ENCODE data around the gene PRDM10.
"Not testable (repeated sequence)": the region's sequence is repeated elsewhere in the genome, so short reads cannot be mapped to it uniquely, and the experiment has no call there.

Gene PRDM10

DNA sequence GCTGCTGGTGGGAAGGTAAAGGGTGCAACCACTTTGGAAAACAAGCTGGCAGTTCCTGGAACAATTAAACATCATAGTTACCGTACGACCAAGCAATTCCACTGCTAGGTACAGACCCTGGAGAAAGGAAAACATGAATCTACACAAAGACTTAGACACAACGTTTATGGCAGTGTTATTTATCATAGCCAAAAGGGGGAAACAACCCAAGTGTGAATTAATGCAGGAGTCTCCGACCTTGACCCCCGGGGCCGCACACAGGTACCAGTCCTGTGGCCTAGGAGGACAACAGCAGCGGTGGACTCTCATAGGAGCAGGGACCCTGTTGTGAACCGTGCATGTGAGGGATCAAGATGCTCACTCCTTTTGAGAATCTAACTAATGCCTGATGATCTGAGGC is 22.5 kb downstream of the PRDM10 start:
- DNase-seq = no peak
- intact Hi-C loops (cut with DNase I) = no loop called here

DNA sequence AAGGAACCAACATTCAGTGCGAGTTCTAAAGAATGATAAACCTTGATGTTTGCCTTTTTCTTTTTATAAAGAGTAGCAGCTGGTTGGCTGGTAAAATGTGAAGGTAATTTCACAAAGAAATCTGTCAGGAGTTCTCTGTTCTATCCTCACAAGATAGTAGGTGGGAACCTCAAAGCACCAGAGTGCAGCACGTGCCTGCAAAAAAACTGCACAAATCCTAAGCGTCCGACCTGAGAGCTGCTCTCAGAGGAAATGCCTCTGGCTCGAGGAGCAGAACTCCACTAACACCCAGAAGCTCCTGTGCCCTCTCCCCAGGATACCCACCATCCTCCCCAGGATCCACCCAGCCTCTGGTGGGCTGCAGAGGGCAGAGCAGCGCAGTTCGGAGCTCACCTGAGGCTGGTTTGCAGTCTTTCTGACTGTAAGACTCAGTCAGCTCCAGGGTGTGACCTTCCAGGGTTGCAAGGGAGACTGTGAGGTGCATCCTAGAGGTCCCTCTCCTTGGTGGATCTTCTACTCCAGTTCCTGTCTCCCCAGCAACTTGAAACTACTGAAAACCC is 23.5 kb downstream of the PRDM10 start:
- no peak for DNase-seq
- intact Hi-C loops (cut with DNase I) = no loop called here

DNA sequence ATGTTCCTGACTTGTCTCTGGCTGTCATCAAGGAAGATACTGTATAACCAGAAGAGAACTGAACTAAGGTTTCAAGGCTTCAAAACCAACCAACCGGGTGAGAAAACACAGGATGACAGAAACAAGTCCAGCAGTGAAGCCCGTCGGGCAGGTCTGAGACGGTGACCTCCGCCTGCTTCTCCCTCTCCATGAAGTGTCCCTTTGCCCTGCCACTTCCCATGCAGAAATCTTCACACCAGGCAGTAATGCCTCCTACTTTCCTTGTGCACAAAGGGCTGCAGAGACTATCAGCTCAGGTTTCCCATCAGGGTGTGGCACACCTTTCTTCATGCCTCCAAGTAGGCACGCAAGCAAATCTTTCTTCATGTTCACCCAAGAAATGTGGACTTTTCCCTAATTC is 24.2 kb downstream of the PRDM10 start:
- intact Hi-C loops (cut with DNase I) = no loop called here
- no peak for DNase-seq

DNA sequence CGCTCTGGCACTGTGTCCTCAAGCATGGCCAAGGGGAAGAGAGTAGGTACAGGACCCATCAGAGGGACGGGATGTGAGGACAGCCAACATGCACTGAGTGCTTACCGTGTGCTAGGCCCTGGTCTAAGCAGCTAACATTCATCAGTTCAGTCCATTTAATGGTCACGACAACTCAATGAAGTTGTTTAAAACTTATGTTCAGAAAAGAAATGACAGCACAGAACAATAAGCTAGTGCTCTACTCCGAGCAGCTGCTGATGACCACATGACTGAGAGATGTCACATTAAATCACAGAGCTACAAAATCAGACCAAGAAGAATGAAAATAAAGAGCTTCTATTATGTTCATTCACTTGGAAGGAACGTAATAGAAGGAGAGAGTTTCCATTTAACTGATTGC is 26.3 kb downstream of the PRDM10 start:
- no peak for DNase-seq
- intact Hi-C loops (cut with DNase I) = no loop called here

DNA sequence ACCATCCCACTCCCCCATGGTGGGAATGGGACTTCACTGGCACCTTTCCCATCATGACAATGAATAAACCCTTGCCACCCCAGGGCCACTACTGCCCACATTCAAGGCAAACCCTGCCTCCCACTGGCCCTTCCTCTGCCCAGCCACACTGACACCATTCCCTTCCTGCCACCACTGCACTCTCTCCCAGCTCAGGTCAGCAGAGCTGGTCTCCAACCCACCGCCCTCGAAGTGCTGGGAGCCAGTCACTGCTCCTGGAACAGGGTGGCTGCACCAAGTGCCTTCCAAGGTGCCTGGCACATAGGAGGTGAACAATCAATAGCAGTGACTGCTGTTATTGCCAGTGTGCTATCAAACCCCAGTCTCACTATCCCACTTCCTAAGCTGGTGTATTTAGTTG is 27.1 kb downstream of the PRDM10 start:
- DNase-seq = no peak
- intact Hi-C loops (cut with DNase I) = no loop called here

DNA sequence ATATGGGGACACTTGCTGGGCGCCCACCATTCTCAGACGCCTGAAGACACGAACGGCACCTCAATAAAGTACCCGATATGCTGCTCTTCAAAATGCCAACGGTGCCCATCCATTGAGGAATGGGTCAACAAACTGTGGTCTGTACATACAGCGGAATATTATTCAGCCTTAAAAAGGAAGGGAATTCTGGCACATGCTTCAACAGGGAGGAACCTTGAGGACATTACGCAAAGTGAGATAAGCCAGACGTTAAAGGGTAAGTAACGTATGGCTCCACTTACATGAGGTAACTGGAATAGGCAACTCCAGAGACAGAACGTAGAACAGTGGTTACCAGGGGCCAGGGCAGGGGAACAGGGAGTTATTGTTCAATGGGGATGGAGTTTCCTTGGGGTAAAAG is 28.0 kb downstream of the PRDM10 start:
- intact Hi-C loops (cut with DNase I) = no loop called here

DNA sequence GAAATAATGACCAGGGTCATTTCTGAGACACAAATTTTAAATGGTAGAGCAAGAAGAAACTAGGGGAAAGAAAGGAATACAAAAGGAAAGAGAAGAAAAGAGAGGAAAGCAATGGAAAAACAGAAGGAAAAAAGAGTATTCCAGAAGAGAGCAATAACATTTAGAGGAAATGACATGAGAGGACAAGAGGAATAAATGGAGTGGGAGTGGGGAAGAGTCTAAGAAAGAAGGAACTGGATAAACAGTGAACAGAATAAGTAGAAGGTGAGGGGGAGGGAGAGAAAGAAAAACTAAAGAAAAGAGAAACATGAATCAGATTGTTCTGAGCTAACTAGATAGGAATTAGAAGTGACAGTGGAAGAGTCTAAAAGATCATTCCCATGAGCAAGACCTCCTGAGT is 28.4 kb downstream of the PRDM10 start:
- DNase-seq = no peak
- intact Hi-C loops (cut with DNase I) = no loop called here

More for the DNA sequence above, 28.0 kb downstream of the PRDM10 start:
- DNase-seq = no peak

DNA sequence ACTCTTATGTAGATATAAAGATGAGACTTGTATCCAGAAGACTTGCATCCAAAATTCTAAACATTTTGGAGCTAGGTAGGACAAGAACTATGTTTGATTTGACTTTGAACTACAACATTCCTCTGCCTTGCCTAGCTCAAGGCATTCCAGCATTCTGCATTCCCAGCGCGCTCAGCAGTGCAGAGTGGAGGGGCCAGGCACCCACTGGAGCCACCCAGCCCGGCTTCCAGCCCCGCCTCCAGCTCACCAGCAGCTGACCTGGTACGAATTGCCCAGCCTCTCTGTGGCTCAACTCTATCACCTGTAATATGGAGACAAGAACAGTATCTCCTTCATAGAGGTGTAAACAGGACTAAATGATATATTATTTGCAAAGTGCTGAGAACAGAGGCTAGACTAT is 28.8 kb downstream of the PRDM10 start:
- intact Hi-C loops (cut with DNase I) = no loop called here
- no peak for DNase-seq

DNA sequence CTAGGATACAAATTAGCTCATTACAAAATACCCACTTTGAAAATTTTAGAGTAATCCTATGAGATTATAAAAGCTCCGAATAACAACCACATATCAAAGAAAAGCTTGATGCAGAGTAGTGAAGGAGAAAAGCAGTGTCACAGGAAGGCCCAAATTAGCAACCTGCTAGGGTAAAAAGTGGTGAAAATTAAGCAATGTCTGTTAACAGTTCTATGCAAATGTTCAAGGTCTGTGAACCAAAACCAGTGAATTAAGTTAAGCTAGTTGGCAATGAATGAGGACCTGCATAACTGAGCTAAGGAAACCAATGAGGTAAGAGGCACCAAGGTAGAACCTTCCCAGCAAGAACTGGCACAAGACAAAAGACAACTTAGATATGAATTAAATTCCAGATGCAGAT is 29.6 kb downstream of the PRDM10 start:
- DNase-seq = no peak
- intact Hi-C loops (cut with DNase I) = no loop called here

DNA sequence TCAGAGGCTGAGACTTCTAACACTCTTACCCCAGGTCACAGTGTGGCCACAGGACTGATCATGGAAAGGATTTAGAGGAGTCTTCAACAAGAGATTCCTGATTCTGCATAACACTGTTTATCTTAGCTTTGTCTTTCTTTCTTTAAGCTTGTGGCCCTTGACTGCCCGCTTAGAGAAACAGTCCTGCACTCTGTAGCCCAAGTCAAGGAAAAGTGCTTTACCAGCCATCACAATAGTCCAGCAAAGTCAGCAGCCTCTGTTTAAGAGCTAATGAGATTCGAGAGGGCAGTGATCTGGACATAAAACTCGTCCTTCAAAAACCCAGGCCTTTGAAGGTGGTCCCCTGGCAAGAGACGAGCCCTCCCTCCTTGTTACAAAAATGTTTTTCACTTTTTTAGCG is 30.0 kb downstream of the PRDM10 start:
- intact Hi-C loops (cut with DNase I) = no loop called here
- no peak for DNase-seq

DNA sequence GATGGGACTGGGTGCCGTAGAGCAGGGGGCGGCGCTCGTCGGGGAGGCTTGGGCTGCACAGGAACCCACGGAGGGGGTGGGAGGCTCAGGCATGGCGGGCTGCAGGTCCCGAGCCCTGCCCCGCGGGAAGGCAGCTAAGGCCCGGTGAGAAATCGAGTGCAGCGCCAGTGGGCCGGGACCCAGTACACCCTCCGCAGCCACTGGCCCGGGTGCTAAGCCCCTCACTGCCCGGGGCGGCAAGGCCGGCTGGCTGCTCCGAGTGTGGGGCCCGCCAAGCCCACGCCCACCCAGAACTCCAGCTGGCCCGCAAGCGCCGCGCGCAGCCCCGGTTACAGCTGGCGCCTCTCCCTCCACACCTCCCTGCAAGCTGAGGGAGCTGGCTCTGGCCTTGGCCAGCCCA is 30.8 kb downstream of the PRDM10 start:
- DNase-seq; intact Hi-C loops (cut with DNase I): not testable (repeated sequence)

DNA sequence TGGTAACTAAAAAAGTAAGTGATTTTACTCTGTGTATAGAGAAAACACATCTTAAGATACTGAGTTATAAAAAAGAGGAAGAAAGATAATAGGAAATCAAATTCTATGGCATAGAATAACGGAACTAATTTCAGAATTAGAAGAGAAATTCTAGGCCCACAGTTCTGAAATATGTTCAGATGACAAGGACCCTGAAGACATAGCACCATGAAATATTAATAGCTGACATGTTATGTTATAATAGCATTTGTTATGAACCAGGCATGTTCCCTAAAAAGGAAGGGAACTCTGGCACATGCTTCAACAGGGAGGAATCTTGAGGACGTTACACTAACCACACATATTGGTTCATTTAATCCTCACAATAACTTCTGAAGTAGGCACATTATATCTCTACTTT is 32.7 kb downstream of the PRDM10 start:
- intact Hi-C loops (cut with DNase I) = no loop called here

DNA sequence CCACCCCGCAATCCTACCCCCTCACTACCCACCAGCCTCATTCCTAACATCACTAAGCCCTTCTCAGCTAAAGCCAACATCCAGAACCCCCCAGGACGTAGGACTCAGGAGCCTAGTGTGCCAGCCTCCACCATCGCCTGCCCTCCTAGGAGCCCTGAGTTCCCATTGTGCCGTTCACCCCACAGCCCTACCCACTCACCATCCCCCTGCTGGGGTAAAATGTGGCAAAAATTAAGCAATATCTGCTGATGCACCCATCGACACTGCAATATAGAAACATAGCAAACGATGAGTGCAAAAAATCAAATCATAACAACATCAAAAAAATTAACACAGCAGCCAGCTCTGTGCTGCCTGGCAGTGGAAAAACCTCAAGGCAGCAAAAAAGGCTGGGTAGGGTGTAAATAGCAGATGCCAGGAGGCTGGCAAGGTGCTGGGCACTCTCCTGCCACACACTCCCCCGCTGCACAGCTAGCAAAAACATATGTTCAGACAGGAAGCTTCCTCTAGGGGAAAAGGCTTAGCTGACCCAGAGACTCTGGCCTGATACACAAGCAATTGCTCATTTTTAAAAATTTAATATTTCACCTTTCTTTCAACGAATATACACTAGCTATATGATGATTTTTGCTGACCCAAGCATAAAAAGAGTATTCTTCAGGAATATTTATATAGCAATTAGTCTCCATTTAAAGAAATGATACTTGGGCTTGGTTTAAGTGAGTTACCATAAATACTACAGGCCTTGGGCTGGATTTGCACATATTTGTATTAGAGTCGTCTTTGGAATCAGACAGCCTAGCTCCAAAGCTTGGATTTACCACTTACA is 33.8 kb downstream of the PRDM10 start:
- DNase-seq = peak in 6 of 10 donors; percentile 13 to 86 (median 24)
- intact Hi-C loops (cut with DNase I) = no loop called here

More for the DNA sequence above, 32.7 kb downstream of the PRDM10 start:
- no peak for DNase-seq

DNA sequence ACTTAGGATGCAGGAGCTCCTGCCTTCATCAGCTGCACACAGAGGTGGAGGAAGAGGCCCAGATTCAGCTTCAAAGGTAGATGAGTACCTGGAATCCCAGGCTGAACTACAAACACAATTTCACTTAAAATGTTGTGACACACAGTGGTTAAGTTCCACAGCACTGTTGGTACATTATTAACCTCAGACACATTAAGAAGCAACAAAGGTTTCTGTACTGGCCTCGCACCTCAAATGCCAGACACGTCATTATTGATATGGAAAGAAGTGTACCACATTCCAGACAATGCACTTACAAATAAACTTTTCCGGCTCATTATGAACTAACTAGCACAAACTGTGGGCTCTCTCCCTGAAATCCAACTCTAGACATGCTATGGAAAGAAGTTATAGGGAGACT is 34.6 kb downstream of the PRDM10 start:
- no peak for DNase-seq
- intact Hi-C loops (cut with DNase I) = no loop called here

DNA sequence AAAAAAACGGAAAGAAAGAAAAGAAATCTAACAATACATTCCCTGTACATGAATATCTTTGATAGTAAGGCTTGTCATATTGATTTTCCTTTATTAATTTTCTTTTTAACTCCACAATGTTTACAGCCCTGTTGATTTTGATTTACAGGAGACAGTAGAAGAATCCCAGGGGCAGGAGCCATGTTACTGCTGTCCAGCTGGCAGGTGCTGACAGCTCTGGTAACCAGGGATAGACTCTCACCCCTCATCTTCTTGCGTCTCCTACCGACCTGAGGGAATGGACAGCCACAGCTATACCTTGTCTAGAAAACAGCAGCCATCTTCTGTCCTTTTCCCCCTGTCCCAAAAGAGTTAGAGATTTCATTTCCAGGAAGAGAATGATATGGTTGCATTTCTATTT is 37.4 kb downstream of the PRDM10 start:
- intact Hi-C loops (cut with DNase I) = no loop called here
- no peak for DNase-seq

DNA sequence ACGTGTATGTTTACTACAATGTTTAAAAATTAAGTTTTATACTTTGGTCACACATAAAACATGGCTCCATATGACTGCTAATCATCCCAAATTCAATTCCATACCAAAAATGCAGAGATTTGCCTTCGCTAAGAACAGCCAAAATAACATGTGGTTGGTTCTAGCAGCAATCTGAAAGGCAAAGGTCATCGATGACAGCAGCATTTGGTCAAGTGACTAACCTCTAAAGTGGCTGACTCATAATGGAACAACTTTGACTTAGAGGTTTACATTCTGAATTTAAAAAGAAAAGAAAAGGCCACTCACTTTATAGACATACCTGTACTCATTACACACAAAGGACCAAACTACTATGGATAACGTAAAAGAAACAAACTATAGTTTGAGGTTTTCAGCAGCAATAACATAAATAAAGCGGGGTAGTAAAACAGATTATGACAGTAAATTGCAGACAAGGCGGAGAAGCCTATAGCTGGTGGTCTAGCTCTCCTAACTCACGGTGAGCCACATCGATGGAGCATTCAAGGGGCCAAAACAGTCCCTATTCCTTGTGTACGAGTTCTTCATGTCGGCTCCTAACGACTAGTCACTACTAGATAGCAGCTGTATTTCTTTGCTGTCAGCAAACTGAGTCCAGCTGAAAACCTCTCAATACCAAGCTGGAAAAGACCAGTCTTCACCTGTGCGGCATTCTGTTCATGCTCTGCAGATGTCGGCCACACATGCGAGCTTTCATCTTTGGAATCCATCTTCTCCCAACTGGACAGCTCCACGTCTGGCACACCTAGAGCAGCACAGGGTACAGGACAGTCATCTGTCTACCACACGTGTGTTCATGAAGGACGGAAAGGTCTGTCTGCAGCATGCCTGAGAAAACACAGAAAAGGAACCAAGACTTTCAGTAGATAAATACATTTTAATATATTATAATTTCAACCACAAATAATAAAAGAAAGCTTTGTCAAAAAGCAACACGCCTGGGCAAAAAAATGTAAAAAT is 42.1 kb downstream of the PRDM10 start:
- intact Hi-C loops (cut with DNase I) = no loop called here
- DNase-seq = no peak

DNA sequence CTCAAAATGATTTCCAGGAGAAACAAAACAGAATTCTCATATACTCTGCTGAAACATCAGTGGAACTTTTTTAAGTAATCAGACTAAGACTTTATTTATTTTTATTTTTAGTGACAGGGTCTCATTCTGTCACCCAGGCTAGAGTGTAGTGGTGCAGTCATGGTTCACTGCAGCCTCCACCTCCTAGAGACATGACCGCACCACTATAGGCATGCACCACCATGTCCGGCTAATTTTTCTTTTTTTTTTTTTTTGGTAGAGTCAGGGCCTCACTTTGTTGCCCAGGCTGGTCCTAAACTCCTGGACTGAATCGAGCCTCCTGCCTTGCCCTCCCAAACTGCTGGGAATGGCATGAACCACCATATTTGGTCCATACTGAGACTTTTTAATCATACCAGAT is 42.9 kb downstream of the PRDM10 start:
- intact Hi-C loops (cut with DNase I) = no loop called here
- no peak for DNase-seq

DNA sequence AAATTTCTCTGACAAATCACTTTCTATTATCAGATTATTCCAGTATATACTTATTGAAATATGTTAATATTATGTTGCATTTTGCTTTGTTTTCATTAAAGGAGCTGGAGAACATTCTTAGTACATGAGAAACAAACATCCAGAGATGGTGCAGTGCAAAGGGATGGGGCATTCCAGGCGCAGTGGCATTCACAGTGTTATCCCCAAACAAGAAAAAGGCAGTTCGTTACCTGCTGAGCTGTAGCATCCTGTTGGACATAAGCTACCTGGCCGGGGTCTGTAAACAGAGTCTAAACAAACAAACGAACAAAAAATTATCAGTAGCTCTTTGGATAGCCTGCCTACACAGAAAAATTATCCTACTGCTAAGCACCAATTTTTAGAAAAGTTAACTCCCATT is 47.4 kb downstream of the PRDM10 start:
- no peak for DNase-seq
- intact Hi-C loops (cut with DNase I) = no loop called here

DNA sequence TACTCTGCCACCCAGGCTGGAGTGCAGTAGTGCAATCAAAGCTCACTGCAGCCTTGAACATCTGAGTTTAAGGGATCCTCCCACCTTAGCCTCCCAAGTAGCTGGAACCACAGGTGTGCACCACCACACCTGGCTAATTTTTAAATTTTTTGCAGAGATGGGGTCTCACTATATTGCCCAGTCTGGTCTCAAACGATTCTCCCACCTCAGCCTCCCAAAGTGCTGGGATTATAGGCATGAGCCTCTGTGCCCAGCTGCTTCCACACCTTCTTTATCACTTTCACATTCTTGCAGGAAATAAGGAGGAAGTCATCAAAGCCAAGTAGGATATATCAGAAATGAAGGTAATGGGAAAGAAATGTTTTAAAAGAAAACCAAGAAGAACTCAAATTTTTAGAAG is 47.9 kb downstream of the PRDM10 start:
- DNase-seq; intact Hi-C loops (cut with DNase I): not testable (repeated sequence)

DNA sequence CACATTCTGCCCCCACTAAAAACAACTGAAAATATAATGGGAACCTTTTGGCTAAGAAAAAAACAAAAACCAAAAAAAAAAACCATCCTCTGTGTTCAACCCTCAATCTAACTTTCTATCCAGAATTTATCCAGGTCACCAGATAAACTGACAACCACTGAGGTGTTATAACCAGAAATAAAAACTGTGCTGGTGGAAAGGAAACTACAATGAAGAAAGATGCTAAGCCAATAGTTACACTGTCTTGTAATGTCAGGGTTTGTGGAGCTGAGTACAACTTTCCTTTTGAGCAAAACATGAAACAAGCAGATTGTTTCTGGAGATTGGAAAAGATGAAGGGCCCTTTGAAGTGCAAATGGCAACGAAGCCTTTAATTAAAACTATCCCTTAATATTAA is 50.8 kb downstream of the PRDM10 start:
- intact Hi-C loops (cut with DNase I) = no loop called here
- no peak for DNase-seq

DNA sequence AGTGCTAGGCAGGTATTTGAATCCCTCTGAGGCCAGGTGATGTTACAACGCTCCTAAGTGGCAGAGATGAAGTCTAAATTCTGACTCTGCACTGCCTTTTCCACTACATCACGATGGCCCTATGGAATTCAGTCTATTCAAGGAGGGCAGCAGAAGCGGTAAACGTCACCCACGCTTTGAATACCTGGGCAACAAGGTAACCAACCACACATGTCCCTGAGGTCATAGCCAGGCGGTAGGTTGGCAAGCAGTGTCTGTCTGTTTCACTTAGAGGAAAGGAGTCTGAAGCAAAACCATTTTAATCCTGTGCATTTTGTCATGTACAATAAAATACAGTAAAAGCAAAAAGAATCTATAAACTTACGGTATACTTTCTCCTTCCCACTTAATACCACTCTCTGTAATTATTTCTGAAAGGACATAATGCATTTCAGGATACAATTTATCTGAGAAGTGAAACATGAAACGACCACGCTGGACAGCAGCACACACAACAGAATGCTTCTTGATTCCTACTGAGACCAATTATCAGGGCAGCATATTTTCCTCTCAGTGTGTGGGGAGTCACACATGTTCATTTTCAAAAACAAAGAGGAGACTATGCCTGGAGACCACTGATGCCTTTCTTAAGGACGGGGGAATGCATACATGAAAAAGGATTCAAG is 51.3 kb downstream of the PRDM10 start:
- intact Hi-C loops (cut with DNase I) = no loop called here
- DNase-seq = no peak
